ENCODE results near the gene ATG14. TPM values are rescaled to one million over a fixed set of nuclear protein-coding genes. Genes with fewer than 3 reads are reported as not detected.
A peak's percentile ranks its signal among the peaks of the same experiment; 100 is the strongest.

The ATG14 gene
- total and polyA plus RNA-seq, 7 donors: 4.3 to 15.1 (median 7.9) TPM

GRCh38 chr14:55418411-55418810 lies 6.8 kb upstream of the ATG14 start:
- no peak overlapping the region for H3K4me3 ChIP-seq
- 50 to 62% (median 61%) methylated on average over 6 of the region's 6 CpGs for WGBS, 3 donors
- DNase-seq: no peak
- H3K36me3 ChIP-seq (ENCODE audit: insufficient read depth in 1 of 2, low read depth in 1 of 2): no peaks in the 10 kb centered on the region
- no peaks in the 10 kb centered on the region for H3K9me3 ChIP-seq
- H3K4me1 ChIP-seq: no peaks in the 10 kb centered on the region
- no peak for TF ChIP-seq CTCF (IDR thresholded peaks at IDR 0.05)
- intact Hi-C loops (cut with DNase I): loop anchor here in 1 of 2 donors (10.0 kb wide), 1 partner anchor 364 kb away; the partner anchor contains the start of gene MAPK1IP1L
- ATAC-seq: no peak
- H3K27me3 ChIP-seq (ENCODE audit: insufficient read depth in 3 of 3, low read length in 2 of 3): no peaks in the 10 kb centered on the region
- H3K27ac ChIP-seq: no peak overlapping the region

- Histone ChIP-seq H3K9me3 (no peaks in the 10 kb centered on the region), H3K4me1 (no peaks in the 10 kb centered on the region), H3K27ac (no peak overlapping the region), H3K36me3 (ENCODE audit: insufficient read depth in 1 of 2, low read depth in 1 of 2) (no peaks in the 10 kb centered on the region), H3K27me3 (ENCODE audit: insufficient read depth in 3 of 3, low read length in 2 of 3) (no peaks in the 10 kb centered on the region), H3K4me3 (no peak overlapping the region)
- ATAC-seq (no peak), DNase-seq (no peak)
- TF ChIP-seq CTCF (IDR thresholded peaks at IDR 0.05): no peak
- intact Hi-C loops (cut with DNase I): loop anchor here in 1 of 2 donors (10.0 kb wide), 1 partner anchor 363 kb away; the partner anchor contains the start of gene MAPK1IP1L
These were observed 6.3 kb upstream of the ATG14 start for GRCh38 chr14:55417955-55418354.

- no peak for ATAC-seq
- H3K9me3 ChIP-seq: no peaks in the 10 kb centered on the region
- H3K4me1 ChIP-seq: no peaks in the 10 kb centered on the region
- 42 to 44% (median 43%) methylated on average over 5 of the region's 5 CpGs for WGBS, 3 donors
- H3K4me3 ChIP-seq: no peak overlapping the region
- peak; percentile 14 for TF ChIP-seq CTCF (IDR thresholded peaks at IDR 0.05)
- no peaks in the 10 kb centered on the region for H3K36me3 ChIP-seq (ENCODE audit: insufficient read depth in 1 of 2, low read depth in 1 of 2)
- intact Hi-C loops (cut with DNase I): loop anchor here in 1 of 2 donors (10.0 kb wide), 1 partner anchor 362 kb away; the partner anchor contains the start of gene MAPK1IP1L
- no peak overlapping the region for H3K27ac ChIP-seq
- no peak for DNase-seq
- H3K27me3 ChIP-seq (ENCODE audit: insufficient read depth in 3 of 3, low read length in 2 of 3): no peaks in the 10 kb centered on the region
These were observed 5.2 kb upstream of the ATG14 start for GRCh38 chr14:55416866-55417265.

GRCh38 chr14:55414551-55414950 lies 2.9 kb upstream of the ATG14 start:
- H3K36me3 ChIP-seq (ENCODE audit: insufficient read depth in 1 of 2, low read depth in 1 of 2): no peaks in the 10 kb centered on the region
- peaks cover 10% of the 10 kb centered on the region for H3K4me1 ChIP-seq
- intact Hi-C loops (cut with DNase I): loop anchor here (5.0 to 10.0 kb wide), 2 partner anchors 222 to 360 kb away; partner anchors contain the start of genes DLGAP5 (in 1 of the 2) and MAPK1IP1L (in 1 of the 2)
- no peaks in the 10 kb centered on the region for H3K9me3 ChIP-seq
- DNase-seq: no peak
- WGBS, 3 donors: 71 to 80% (median 78%) methylated on average over 3 of the region's 3 CpGs
- no peak for TF ChIP-seq CTCF (IDR thresholded peaks at IDR 0.05)
- H3K4me3 ChIP-seq: no peak overlapping the region
- H3K27me3 ChIP-seq (ENCODE audit: insufficient read depth in 3 of 3, low read length in 2 of 3): no peaks in the 10 kb centered on the region
- H3K27ac ChIP-seq: no peak overlapping the region
- ATAC-seq: no peak

GRCh38 chr14:55412676-55413075 lies 1.0 kb upstream of the ATG14 start:
- Histone ChIP-seq H3K4me1 (peaks cover 20% of the 10 kb centered on the region), H3K27ac (peak overlapping the region; percentile 96), H3K9me3 (no peaks in the 10 kb centered on the region), H3K4me3 (peak overlapping the region; percentile 82), H3K36me3 (ENCODE audit: insufficient read depth in 1 of 2, low read depth in 1 of 2) (peaks cover 0 to 5% of the 10 kb centered on the region in 2 donors), H3K27me3 (ENCODE audit: insufficient read depth in 3 of 3, low read length in 2 of 3) (no peaks in the 10 kb centered on the region)
- intact Hi-C loops (cut with DNase I): loop anchor here (5.0 to 10.0 kb wide), 2 partner anchors 220 to 358 kb away; partner anchors contain the start of genes DLGAP5 (in 1 of the 2) and MAPK1IP1L (in 1 of the 2)
- ATAC-seq (peak in 3 of 4 donors; percentile 28 to 46 (median 41)), DNase-seq (no peak)
- WGBS, 3 donors: 33 to 46% (median 36%) methylated on average over 5 of the region's 5 CpGs
- TF ChIP-seq CTCF (IDR thresholded peaks at IDR 0.05): no peak

Measured in psoas muscle (tissue), 8 donors.